ENCODE measurements around the gene ZNF467.

DNA sequence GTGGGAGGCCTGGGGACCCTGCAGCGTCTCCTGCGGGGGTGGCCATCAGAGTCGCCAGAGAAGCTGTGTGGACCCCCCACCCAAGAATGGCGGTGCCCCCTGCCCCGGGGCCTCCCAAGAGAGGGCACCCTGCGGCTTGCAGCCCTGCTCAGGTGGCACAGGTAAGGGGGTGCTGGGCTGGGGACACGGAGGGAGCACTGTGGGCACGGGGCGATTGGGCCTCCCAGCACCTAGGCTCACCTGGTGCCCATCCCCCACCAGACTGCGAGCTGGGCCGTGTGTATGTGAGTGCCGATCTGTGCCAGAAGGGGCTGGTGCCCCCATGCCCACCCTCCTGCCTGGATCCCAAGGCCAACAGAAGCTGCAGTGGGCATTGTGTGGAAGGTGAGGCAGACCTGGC, 29.6 kb upstream of the ZNF467 start:
- TF ChIP-seq, protein P1, sequence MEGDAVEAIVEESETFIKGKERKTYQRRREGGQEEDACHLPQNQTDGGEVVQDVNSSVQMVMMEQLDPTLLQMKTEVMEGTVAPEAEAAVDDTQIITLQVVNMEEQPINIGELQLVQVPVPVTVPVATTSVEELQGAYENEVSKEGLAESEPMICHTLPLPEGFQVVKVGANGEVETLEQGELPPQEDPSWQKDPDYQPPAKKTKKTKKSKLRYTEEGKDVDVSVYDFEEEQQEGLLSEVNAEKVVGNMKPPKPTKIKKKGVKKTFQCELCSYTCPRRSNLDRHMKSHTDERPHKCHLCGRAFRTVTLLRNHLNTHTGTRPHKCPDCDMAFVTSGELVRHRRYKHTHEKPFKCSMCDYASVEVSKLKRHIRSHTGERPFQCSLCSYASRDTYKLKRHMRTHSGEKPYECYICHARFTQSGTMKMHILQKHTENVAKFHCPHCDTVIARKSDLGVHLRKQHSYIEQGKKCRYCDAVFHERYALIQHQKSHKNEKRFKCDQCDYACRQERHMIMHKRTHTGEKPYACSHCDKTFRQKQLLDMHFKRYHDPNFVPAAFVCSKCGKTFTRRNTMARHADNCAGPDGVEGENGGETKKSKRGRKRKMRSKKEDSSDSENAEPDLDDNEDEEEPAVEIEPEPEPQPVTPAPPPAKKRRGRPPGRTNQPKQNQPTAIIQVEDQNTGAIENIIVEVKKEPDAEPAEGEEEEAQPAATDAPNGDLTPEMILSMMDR (IDR thresholded peaks at IDR 0.05): no peak
- TF ChIP-seq POLR2A (IDR thresholded peaks at IDR 0.05) (no peak), POLR2AphosphoS5 (IDR thresholded peaks at IDR 0.05) (no peak), EP300 (IDR thresholded peaks at IDR 0.05; ENCODE audit: low read depth) (no peak)
